ENCODE measurements around the gene ARSG.

DNA sequence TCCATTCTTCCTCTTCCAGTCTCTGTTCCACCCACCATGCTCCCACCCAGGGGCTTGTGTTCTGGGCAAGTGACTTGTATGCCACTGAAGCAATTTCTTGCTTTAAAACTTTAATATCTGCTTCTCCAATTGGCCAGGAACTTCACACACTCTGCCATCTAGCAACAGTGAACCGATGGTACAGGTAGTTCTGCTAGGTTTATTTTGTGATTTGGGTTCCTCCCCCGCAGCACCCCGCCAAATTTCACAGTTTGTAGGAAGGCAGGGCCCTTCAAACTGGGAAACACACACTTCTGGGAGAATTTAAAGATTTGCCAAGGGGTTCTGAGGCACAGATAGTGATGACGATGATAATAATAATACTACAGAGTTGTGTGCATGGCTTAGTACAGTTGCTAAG is 3.3 kb downstream of the ARSG start:
- TF ChIP-seq, protein P1, sequence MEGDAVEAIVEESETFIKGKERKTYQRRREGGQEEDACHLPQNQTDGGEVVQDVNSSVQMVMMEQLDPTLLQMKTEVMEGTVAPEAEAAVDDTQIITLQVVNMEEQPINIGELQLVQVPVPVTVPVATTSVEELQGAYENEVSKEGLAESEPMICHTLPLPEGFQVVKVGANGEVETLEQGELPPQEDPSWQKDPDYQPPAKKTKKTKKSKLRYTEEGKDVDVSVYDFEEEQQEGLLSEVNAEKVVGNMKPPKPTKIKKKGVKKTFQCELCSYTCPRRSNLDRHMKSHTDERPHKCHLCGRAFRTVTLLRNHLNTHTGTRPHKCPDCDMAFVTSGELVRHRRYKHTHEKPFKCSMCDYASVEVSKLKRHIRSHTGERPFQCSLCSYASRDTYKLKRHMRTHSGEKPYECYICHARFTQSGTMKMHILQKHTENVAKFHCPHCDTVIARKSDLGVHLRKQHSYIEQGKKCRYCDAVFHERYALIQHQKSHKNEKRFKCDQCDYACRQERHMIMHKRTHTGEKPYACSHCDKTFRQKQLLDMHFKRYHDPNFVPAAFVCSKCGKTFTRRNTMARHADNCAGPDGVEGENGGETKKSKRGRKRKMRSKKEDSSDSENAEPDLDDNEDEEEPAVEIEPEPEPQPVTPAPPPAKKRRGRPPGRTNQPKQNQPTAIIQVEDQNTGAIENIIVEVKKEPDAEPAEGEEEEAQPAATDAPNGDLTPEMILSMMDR (conservative IDR thresholded peaks at IDR 0.05; ENCODE audit: low read depth in 2 of 2) = no peak
- no peak for TF ChIP-seq NANOG (IDR thresholded peaks at IDR 0.05; ENCODE audit: borderline replicate concordance)
- no peak for TF ChIP-seq JUNB (IDR thresholded peaks at IDR 0.05; ENCODE audit: unreplicated experiment)
- TF ChIP-seq ZNF331 (CRISPR knock-in tag; IDR thresholded peaks at IDR 0.05; ENCODE audit: low read depth) = no peak
- no peak for TF ChIP-seq EZH2 (IDR thresholded peaks at IDR 0.05; ENCODE audit: low read depth, unreplicated experiment)
- TF ChIP-seq POLR2AphosphoS5 (IDR thresholded peaks at IDR 0.05; ENCODE audit: low read depth) = no peak
- TF ChIP-seq EZH2phosphoT487 (IDR thresholded peaks at IDR 0.05; ENCODE audit: unreplicated experiment) = no peak
- TF ChIP-seq, protein P2, sequence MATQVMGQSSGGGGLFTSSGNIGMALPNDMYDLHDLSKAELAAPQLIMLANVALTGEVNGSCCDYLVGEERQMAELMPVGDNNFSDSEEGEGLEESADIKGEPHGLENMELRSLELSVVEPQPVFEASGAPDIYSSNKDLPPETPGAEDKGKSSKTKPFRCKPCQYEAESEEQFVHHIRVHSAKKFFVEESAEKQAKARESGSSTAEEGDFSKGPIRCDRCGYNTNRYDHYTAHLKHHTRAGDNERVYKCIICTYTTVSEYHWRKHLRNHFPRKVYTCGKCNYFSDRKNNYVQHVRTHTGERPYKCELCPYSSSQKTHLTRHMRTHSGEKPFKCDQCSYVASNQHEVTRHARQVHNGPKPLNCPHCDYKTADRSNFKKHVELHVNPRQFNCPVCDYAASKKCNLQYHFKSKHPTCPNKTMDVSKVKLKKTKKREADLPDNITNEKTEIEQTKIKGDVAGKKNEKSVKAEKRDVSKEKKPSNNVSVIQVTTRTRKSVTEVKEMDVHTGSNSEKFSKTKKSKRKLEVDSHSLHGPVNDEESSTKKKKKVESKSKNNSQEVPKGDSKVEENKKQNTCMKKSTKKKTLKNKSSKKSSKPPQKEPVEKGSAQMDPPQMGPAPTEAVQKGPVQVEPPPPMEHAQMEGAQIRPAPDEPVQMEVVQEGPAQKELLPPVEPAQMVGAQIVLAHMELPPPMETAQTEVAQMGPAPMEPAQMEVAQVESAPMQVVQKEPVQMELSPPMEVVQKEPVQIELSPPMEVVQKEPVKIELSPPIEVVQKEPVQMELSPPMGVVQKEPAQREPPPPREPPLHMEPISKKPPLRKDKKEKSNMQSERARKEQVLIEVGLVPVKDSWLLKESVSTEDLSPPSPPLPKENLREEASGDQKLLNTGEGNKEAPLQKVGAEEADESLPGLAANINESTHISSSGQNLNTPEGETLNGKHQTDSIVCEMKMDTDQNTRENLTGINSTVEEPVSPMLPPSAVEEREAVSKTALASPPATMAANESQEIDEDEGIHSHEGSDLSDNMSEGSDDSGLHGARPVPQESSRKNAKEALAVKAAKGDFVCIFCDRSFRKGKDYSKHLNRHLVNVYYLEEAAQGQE (IDR thresholded peaks at IDR 0.05; ENCODE audit: unreplicated experiment) = no peak
- no peak for TF ChIP-seq CREB1 (CRISPR knock-in tag; IDR thresholded peaks at IDR 0.05; ENCODE audit: low read depth)
